ENCODE data around the gene CHMP6. TPM values are rescaled to one million over a fixed set of nuclear protein-coding genes. Genes with fewer than 3 reads are reported as not detected.
A peak's percentile ranks its signal among the peaks of the same experiment; 100 is the strongest.

The CHMP6 gene
- total RNA-seq, 1 donor: 21.4 TPM

DNA sequence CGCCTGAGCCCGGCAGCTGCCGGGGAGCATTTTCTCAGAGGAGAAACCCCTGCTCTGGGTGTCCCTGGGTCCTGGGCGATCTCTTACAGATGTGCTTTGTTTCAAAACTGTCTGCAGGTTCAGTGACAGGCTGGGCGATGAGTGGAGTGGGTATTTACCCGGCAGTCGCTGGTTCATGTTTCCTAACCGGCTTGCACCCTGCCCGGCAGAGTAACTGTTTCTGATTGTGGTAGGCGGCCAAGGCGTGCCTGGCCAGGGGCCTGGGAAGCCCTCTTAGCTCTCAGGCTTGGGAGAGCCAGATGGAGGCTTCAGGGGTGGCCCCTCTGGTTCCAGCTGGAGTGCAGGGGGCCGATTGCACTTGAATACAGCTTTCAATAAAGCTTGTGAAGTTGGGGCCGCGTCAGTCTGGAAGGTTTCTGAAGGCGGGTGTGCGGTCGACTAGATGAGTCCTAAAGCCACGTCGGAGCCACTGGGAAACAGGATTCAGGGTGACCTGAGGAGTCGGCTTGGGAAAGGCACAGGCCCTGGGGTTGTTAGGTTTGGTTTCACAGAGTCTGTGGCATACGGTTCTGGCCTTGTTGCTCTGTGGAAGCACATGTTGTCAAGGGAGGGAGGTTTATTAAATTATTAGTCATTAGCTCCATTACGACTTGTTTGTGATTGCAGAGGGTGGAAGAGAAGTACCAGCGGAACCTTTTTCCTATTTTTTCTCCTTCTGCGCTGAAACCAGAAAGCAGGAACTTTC is 44.7 kb downstream of the CHMP6 start:
- Histone ChIP-seq H2AFZ (ENCODE audit: low read length) (no peak overlapping the region), H3K27ac (ENCODE audit: low read depth, low read length) (no peak overlapping the region), H4K20me1 (ENCODE audit: insufficient read depth, low read length) (peaks cover 63% of the 10 kb centered on the region), H3K27me3 (ENCODE audit: insufficient read depth, low read length) (no peaks in the 10 kb centered on the region), H3K4me1 (ENCODE audit: insufficient read depth, low read length) (peaks cover 38% of the 10 kb centered on the region), H3K79me2 (ENCODE audit: insufficient read depth, low read length) (peaks cover 61% of the 10 kb centered on the region), H3K4me3 (ENCODE audit: insufficient read depth, low read length) (peak overlapping the region; percentile 76), H3K9me3 (ENCODE audit: low read depth, low read length) (no peaks in the 10 kb centered on the region), H3K4me2 (ENCODE audit: insufficient read depth, low read length) (peak overlapping the region; percentile 76), H3K36me3 (ENCODE audit: insufficient read depth, low read length) (peaks cover 10% of the 10 kb centered on the region)
- TF ChIP-seq, protein P1, sequence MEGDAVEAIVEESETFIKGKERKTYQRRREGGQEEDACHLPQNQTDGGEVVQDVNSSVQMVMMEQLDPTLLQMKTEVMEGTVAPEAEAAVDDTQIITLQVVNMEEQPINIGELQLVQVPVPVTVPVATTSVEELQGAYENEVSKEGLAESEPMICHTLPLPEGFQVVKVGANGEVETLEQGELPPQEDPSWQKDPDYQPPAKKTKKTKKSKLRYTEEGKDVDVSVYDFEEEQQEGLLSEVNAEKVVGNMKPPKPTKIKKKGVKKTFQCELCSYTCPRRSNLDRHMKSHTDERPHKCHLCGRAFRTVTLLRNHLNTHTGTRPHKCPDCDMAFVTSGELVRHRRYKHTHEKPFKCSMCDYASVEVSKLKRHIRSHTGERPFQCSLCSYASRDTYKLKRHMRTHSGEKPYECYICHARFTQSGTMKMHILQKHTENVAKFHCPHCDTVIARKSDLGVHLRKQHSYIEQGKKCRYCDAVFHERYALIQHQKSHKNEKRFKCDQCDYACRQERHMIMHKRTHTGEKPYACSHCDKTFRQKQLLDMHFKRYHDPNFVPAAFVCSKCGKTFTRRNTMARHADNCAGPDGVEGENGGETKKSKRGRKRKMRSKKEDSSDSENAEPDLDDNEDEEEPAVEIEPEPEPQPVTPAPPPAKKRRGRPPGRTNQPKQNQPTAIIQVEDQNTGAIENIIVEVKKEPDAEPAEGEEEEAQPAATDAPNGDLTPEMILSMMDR (IDR thresholded peaks at IDR 0.05; ENCODE audit: extremely low read depth, low read depth, low read length): no peak
- DNase-seq (ENCODE audit: insufficient read length, low spot score, missing footprints): peak; percentile 81

DNA sequence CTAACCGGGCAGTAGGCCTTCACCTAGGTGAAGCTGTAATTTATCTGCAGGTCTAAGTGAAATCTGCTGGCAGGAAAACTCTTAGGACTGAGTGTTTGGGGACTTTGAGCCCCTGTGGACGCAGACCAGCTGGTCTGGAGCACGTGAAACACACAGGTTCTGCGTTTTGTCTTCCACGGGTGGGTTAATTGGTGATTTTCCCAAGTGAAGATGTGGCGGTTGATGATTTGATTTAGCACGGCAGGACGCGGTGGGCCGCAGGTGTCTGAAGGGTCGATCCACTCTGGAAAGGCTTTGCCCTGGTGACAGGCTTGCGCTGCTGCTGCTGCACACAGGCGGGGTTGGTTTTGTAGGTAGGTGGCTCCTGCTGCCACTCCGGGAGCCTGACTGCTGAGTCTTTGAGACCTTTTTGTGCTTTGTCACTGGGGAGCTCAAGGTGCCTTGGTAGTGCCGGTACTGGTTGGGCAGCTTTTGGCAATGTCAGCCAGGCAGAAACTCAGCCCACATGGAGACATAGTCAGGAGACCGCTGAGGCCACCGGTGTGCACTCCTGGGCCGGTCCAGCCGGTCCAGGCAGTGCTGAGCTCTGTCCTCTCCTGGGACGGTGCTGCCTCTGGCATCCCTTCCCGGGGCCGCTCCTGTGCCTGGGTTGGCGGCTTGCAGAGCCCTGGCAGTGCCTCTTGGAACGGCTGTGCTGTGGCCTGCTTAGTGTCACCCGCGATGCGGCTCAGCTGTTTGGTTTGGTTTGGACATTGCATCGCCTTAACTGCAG is 45.6 kb downstream of the CHMP6 start:
- no peaks in the 10 kb centered on the region for H3K27me3 ChIP-seq (ENCODE audit: insufficient read depth, low read length)
- no peaks in the 10 kb centered on the region for H3K9me3 ChIP-seq (ENCODE audit: low read depth, low read length)
- DNase-seq (ENCODE audit: insufficient read length, low spot score, missing footprints): peak; percentile 93
- H4K20me1 ChIP-seq (ENCODE audit: insufficient read depth, low read length): peaks cover 63% of the 10 kb centered on the region
- peaks cover 38% of the 10 kb centered on the region for H3K4me1 ChIP-seq (ENCODE audit: insufficient read depth, low read length)
- H3K36me3 ChIP-seq (ENCODE audit: insufficient read depth, low read length): peaks cover 10% of the 10 kb centered on the region
- H3K27ac ChIP-seq (ENCODE audit: low read depth, low read length): no peak overlapping the region
- TF ChIP-seq, protein P1 (IDR thresholded peaks at IDR 0.05; ENCODE audit: extremely low read depth, low read depth, low read length): no peak
- peak overlapping the region; percentile 33 for H3K4me3 ChIP-seq (ENCODE audit: insufficient read depth, low read length)
- H2AFZ ChIP-seq (ENCODE audit: low read length): no peak overlapping the region
- peaks cover 63% of the 10 kb centered on the region for H3K79me2 ChIP-seq (ENCODE audit: insufficient read depth, low read length)
- peak overlapping the region; percentile 55 for H3K4me2 ChIP-seq (ENCODE audit: insufficient read depth, low read length)

DNA sequence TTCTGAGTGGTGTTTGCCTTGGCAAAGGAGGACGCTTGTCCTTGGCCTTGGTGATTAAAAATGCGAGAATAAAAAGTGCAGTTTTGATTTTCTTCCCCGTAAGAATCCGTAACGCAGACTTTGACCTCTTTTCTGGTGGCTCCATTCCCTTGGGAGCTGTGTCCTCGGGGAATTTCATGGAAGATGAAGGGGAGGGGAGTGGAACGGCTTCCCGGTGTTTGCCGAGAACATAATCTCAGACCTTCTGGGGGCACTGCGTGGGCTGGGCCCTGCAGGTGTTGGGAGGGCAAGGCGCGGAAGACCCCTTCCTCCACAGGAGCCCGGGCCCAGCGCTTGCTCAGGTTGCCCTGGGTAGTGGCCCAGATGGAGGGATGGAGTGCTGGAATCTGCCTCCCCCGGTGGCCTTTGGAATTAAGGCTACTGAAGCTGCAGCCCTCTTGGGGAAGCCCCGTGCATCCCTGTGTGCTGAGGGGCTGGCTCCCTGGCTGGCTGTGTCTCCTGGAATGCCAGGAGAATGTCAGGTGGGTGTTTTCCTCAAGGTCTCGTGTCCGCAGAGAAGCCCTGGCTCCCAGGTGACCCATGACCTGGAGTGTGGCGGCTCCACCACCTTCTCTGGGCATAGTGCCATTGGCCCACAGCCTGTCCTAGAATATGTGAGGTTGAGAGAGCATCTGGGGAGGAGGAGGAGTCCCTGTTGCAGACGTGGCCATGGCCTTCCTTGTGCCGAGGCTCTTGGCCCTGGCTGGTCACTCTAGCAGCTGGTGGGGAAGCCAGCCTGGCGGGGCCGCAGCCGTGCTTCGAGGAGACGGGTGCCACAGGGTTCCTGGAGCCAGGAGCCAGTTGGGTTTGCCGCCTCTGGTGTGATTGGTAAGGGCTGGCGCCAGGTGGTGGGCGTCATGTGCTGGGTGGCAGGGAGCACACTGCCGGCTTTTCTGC is 46.4 kb downstream of the CHMP6 start:
- no peaks in the 10 kb centered on the region for H3K27me3 ChIP-seq (ENCODE audit: insufficient read depth, low read length)
- H3K4me3 ChIP-seq (ENCODE audit: insufficient read depth, low read length): peak overlapping the region; percentile 33
- H3K4me1 ChIP-seq (ENCODE audit: insufficient read depth, low read length): peaks cover 38% of the 10 kb centered on the region
- H3K36me3 ChIP-seq (ENCODE audit: insufficient read depth, low read length): peaks cover 1% of the 10 kb centered on the region
- H3K9me3 ChIP-seq (ENCODE audit: low read depth, low read length): no peaks in the 10 kb centered on the region
- no peak overlapping the region for H2AFZ ChIP-seq (ENCODE audit: low read length)
- H3K4me2 ChIP-seq (ENCODE audit: insufficient read depth, low read length): peak overlapping the region; percentile 55
- H3K79me2 ChIP-seq (ENCODE audit: insufficient read depth, low read length): peaks cover 69% of the 10 kb centered on the region
- H3K27ac ChIP-seq (ENCODE audit: low read depth, low read length): no peak overlapping the region
- TF ChIP-seq, protein P1 (IDR thresholded peaks at IDR 0.05; ENCODE audit: extremely low read depth, low read depth, low read length): no peak
- H4K20me1 ChIP-seq (ENCODE audit: insufficient read depth, low read length): peaks cover 59% of the 10 kb centered on the region
- DNase-seq (ENCODE audit: insufficient read length, low spot score, missing footprints): peak; percentile 76
